H9 (cell line): ENCODE results near the gene USP40. TPM values are rescaled to one million over a fixed set of nuclear protein-coding genes. Genes with fewer than 3 reads are reported as not detected.

Source experiments
- DNase-seq: peaks from one replicate; pipeline ENCODE4 v3.0.0-alpha.2; 2017
- H2AFZ ChIP-seq: one replicate; pipeline ENCODE4 v1.6.1; 2013; ENCODE audit warnings: mild to moderate bottlenecking, low read length, control low read depth, moderate library complexity
- H2AK5ac ChIP-seq: 2 replicates; pipeline ENCODE4 v1.6.1; 2013; ENCODE audit warnings: low read length, control low read depth, mixed read lengths; ENCODE audit not compliant: insufficient read length
- H2BK120ac ChIP-seq: one replicate; pipeline ENCODE4 v1.6.1; 2013; ENCODE audit warnings: low read depth, mild to moderate bottlenecking, low read length, control low read depth, inconsistent platforms; ENCODE audit not compliant: poor library complexity, severe bottlenecking
- H2BK12ac ChIP-seq: 2 replicates; pipeline ENCODE4 v1.6.1; 2013; ENCODE audit warnings: low read length, control low read depth, mixed read lengths, low read depth; ENCODE audit not compliant: insufficient read length
- H2BK15ac ChIP-seq: 2 replicates; pipeline ENCODE4 v1.6.1; 2013; ENCODE audit warnings: low read depth, low read length, control low read depth
- H2BK20ac ChIP-seq: one replicate; pipeline ENCODE4 v1.6.1; 2013; ENCODE audit warnings: low read depth, mild to moderate bottlenecking, low read length, control low read depth, inconsistent platforms; ENCODE audit not compliant: poor library complexity, severe bottlenecking
- H2BK5ac ChIP-seq: 2 replicates; pipeline ENCODE4 v1.6.1; 2013; ENCODE audit warnings: low read length, control low read depth, mixed read lengths; ENCODE audit not compliant: insufficient read length
- H3K14ac ChIP-seq: 2 replicates; pipeline ENCODE4 v1.6.1; 2013; ENCODE audit warnings: low read length, control low read depth; ENCODE audit not compliant: insufficient read depth
- H3K18ac ChIP-seq: 2 replicates; pipeline ENCODE4 v1.6.1; 2013; ENCODE audit warnings: low read depth, mild to moderate bottlenecking, mixed read lengths, low read length, control low read depth; ENCODE audit not compliant: insufficient read length
- H3K23ac ChIP-seq: 2 replicates; pipeline ENCODE4 v1.6.1; 2013; ENCODE audit warnings: low read length, control low read depth, mixed read lengths, low read depth; ENCODE audit not compliant: insufficient read length
- H3K23me2 ChIP-seq: 2 replicates; pipeline ENCODE4 v1.6.1; 2013; ENCODE audit warnings: low read depth, mild to moderate bottlenecking, mixed read lengths, low read length, control low read depth; ENCODE audit not compliant: insufficient read length, poor library complexity, severe bottlenecking
- H3K27ac ChIP-seq: 2 replicates; pipeline ENCODE4 v1.5.1; 2013; ENCODE audit warnings: low read length, control low read depth, mixed read lengths, low read depth; ENCODE audit not compliant: insufficient read length
- H3K27me3 ChIP-seq: 2 replicates; pipeline ENCODE4 v1.6.1; 2013; ENCODE audit warnings: low read length, control low read depth, inconsistent platforms; ENCODE audit not compliant: insufficient read depth
- H3K4ac ChIP-seq: 2 replicates; pipeline ENCODE4 v1.6.1; 2013; ENCODE audit warnings: low read depth, mild to moderate bottlenecking, control low read depth, inconsistent platforms, low read length, moderate library complexity
- H3K4me1 ChIP-seq: 2 replicates; pipeline ENCODE4 v1.6.1; 2013; ENCODE audit warnings: low read length, control low read depth, inconsistent platforms; ENCODE audit not compliant: insufficient read depth
- H3K4me2 ChIP-seq: 2 replicates; pipeline ENCODE4 v1.6.1; 2013; ENCODE audit warnings: low read length, control low read depth, mixed read lengths; ENCODE audit not compliant: insufficient read length, insufficient read depth
- H3K56ac ChIP-seq: 2 replicates; pipeline ENCODE4 v1.6.1; 2013; ENCODE audit warnings: low read depth, mild to moderate bottlenecking, mixed read lengths, low read length, control low read depth; ENCODE audit not compliant: insufficient read length
- H3K79me1 ChIP-seq: 2 replicates; pipeline ENCODE4 v1.6.1; 2013; ENCODE audit warnings: low read depth, mild to moderate bottlenecking, moderate library complexity, low read length, control low read depth, inconsistent platforms; ENCODE audit not compliant: insufficient read depth, poor library complexity, severe bottlenecking
- H3K79me2 ChIP-seq: 2 replicates; pipeline ENCODE4 v1.6.1; 2013; ENCODE audit warnings: low read length, control low read depth, inconsistent platforms; ENCODE audit not compliant: insufficient read depth
- H3K9ac ChIP-seq: 2 replicates; pipeline ENCODE4 v1.6.1; 2013; ENCODE audit warnings: low read length, control low read depth, mixed read lengths; ENCODE audit not compliant: insufficient read length; ENCODE audit errors: extremely low read depth
- H3K9me3 ChIP-seq: one replicate; pipeline ENCODE4 v1.6.1; 2013; ENCODE audit warnings: low read depth, low read length, inconsistent platforms; ENCODE audit not compliant: control insufficient read depth
- H3T11ph ChIP-seq: one replicate; pipeline ENCODE4 v1.6.1; 2013; ENCODE audit warnings: mild to moderate bottlenecking, low read length, control low read depth, inconsistent platforms
- H4K20me1 ChIP-seq: one replicate; pipeline ENCODE4 v1.6.1; 2013; ENCODE audit not compliant: control insufficient read depth, insufficient read length, insufficient read depth
- H4K5ac ChIP-seq: 2 replicates; pipeline ENCODE4 v1.6.1; 2013; ENCODE audit warnings: low read depth, mild to moderate bottlenecking, mixed read lengths, low read length, control low read depth; ENCODE audit not compliant: insufficient read length
- H4K8ac ChIP-seq: replicated peaks from 2 replicates; pipeline ENCODE4 v1.6.1; 2013; ENCODE audit warnings: low read length, control low read depth, mixed read lengths, low read depth; ENCODE audit not compliant: insufficient read length
- H4K91ac ChIP-seq: 2 replicates; pipeline ENCODE4 v1.6.1; 2013; ENCODE audit warnings: low read depth, mild to moderate bottlenecking, moderate library complexity, mixed read lengths, low read length, control low read depth; ENCODE audit not compliant: insufficient read length
- H3K27ac Mint-ChIP-seq, 3 experiments: 2 replicates in 2 of 3; 3 replicates in 1 of 3; pipeline ENCODE4 v1.8.0; 2020 to 2021; ENCODE audit warnings: mixed read lengths in 3 of 3, mild to moderate bottlenecking in 1 of 3, moderate library complexity in 1 of 3
- H3K27me3 Mint-ChIP-seq: 2 replicates; pipeline ENCODE4 v1.8.0; 2021; ENCODE audit warnings: low read depth, mild to moderate bottlenecking, moderate library complexity, mixed read lengths
- H3K36me3 Mint-ChIP-seq, 3 experiments: 2 replicates in 2 of 3; 3 replicates in 1 of 3; pipeline ENCODE4 v1.8.0; 2020 to 2021; ENCODE audit warnings: low read depth in 3 of 3, mixed read lengths in 3 of 3; ENCODE audit not compliant: insufficient read depth in 1 of 3
- H3K4me1 Mint-ChIP-seq, 2 experiments: 2 replicates each; pipeline ENCODE4 v1.8.0; 2020; ENCODE audit warnings: mixed read lengths in 2 of 2
- H3K4me3 Mint-ChIP-seq, 2 experiments: 2 replicates in 1 of 2; 3 replicates in 1 of 2; pipeline ENCODE4 v1.8.0; 2020 to 2021; ENCODE audit warnings: mild to moderate bottlenecking in 2 of 2, mixed read lengths in 2 of 2, moderate library complexity in 1 of 2
- H3K9me3 Mint-ChIP-seq, 2 experiments: 2 replicates in 1 of 2; 3 replicates in 1 of 2; pipeline ENCODE4 v1.8.0; 2020; ENCODE audit warnings: mild to moderate bottlenecking in 2 of 2, mixed read lengths in 2 of 2, moderate library complexity in 1 of 2
- CTCF ChIP-seq: fragments of 200-600 bp; sonication (generic); conservative IDR thresholded peaks from 3 replicates; pipeline ENCODE4 v1.8.0; 2021; ENCODE audit warnings: antibody characterized with exemption, mild to moderate bottlenecking
- whole genome bisulfite sequencing: extraction: QIAGEN DNeasy Blood & Tissue Kit; methylation state at CpG from one replicate; pipeline ENCODE4 v1.1.7; 2013; ENCODE audit warnings: missing lambda C conversion rate, low lambda C conversion rate, mixed read lengths; ENCODE audit not compliant: insufficient read length; ENCODE audit errors: extremely low coverage; 5-methylcytosine and 5-hydroxymethylcytosine counted together
- total RNA-seq: library from RNA; stranded (reverse); gene quantifications from 2 replicates; pipeline ENCODE4 v1.2.1, GENCODE V29; 2021

The USP40 gene
- total RNA-seq, 1 experiment from 2014 or later: 7.5 TPM

- H3K9me3 ChIP-seq: no peaks in the 10 kb centered on the region
- no peak for TF ChIP-seq CTCF
- H3K27ac Mint-ChIP-seq: no peak overlapping the region
- peaks cover 3 to 7% of the 10 kb centered on the region in 2 experiments; a peak in 3 of 4 replicates for H3K4me1 Mint-ChIP-seq
- H3K27ac ChIP-seq: no peak overlapping the region
- WGBS: no CpG with 5 or more reads among the region's 4 CpGs
- no peak overlapping the region for H3K4me2 ChIP-seq
- no peak overlapping the region for H3T11ph ChIP-seq
- H2BK20ac ChIP-seq: no peak overlapping the region
- no peaks in the 10 kb centered on the region for H4K20me1 ChIP-seq
- no peak for DNase-seq
- H4K91ac ChIP-seq: no peak overlapping the region
- H2BK15ac ChIP-seq: no peak overlapping the region
- no peak overlapping the region for H2AK5ac ChIP-seq
- no peak overlapping the region for H3K56ac ChIP-seq
- H4K5ac ChIP-seq: no peak overlapping the region
- no peaks in the 10 kb centered on the region for H3K27me3 Mint-ChIP-seq
- H3K36me3 Mint-ChIP-seq: no peaks in the 10 kb centered on the region
- H2BK120ac ChIP-seq: no peak overlapping the region
- H4K8ac ChIP-seq: no peak overlapping the region
- H3K4me3 Mint-ChIP-seq: no peak overlapping the region
- H3K14ac ChIP-seq: no peak overlapping the region
- no peaks in the 10 kb centered on the region for H3K27me3 ChIP-seq
- no peak overlapping the region for H3K9ac ChIP-seq
- H2BK12ac ChIP-seq: no peak overlapping the region
- H3K23me2 ChIP-seq: no peaks in the 10 kb centered on the region
- no peak overlapping the region for H2AFZ ChIP-seq
- no peaks in the 10 kb centered on the region for H3K4me1 ChIP-seq
- H2BK5ac ChIP-seq: no peak overlapping the region
- no peaks in the 10 kb centered on the region for H3K79me2 ChIP-seq
- H3K9me3 Mint-ChIP-seq: no peaks in the 10 kb centered on the region
- no peak overlapping the region for H3K18ac ChIP-seq
- no peak overlapping the region for H3K23ac ChIP-seq
- no peak overlapping the region for H3K4ac ChIP-seq
- H3K79me1 ChIP-seq: no peaks in the 10 kb centered on the region
Observed at GRCh38 chr2:233492751-233493150, 73.8 kb downstream of the USP40 start.
